ENCODE measurements around the gene GRM8.

GRCh38 chr7:126760914-126761577 lies 491.7 kb downstream of the GRM8 start:
- TF ChIP-seq, protein P1, sequence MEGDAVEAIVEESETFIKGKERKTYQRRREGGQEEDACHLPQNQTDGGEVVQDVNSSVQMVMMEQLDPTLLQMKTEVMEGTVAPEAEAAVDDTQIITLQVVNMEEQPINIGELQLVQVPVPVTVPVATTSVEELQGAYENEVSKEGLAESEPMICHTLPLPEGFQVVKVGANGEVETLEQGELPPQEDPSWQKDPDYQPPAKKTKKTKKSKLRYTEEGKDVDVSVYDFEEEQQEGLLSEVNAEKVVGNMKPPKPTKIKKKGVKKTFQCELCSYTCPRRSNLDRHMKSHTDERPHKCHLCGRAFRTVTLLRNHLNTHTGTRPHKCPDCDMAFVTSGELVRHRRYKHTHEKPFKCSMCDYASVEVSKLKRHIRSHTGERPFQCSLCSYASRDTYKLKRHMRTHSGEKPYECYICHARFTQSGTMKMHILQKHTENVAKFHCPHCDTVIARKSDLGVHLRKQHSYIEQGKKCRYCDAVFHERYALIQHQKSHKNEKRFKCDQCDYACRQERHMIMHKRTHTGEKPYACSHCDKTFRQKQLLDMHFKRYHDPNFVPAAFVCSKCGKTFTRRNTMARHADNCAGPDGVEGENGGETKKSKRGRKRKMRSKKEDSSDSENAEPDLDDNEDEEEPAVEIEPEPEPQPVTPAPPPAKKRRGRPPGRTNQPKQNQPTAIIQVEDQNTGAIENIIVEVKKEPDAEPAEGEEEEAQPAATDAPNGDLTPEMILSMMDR (IDR thresholded peaks at IDR 0.05): no peak
- TF ChIP-seq POLR2AphosphoS5 (IDR thresholded peaks at IDR 0.05): no peak
- no peak for TF ChIP-seq EP300 (IDR thresholded peaks at IDR 0.05)

Measured in upper lobe of left lung (tissue), 4 donors.